GM21825 (cell line): ENCODE measurements around the gene CEP85.
"Not testable (repeated sequence)": the region's sequence is repeated elsewhere in the genome, so short reads cannot be mapped to it uniquely, and the experiment has no call there.

ENCODE experiments used
- ATAC-seq: cut with Tn5 transposase; IDR thresholded peaks from one replicate; pipeline ENCODE4 v1.9.1; 2021; ENCODE audit warnings: mild to moderate bottlenecking, moderate library complexity; ENCODE audit not compliant: unreplicated experiment

The CEP85 gene

GRCh38 chr1:26288311-26288941 is 54.4 kb downstream of the CEP85 start:
- no peak for ATAC-seq

DNA sequence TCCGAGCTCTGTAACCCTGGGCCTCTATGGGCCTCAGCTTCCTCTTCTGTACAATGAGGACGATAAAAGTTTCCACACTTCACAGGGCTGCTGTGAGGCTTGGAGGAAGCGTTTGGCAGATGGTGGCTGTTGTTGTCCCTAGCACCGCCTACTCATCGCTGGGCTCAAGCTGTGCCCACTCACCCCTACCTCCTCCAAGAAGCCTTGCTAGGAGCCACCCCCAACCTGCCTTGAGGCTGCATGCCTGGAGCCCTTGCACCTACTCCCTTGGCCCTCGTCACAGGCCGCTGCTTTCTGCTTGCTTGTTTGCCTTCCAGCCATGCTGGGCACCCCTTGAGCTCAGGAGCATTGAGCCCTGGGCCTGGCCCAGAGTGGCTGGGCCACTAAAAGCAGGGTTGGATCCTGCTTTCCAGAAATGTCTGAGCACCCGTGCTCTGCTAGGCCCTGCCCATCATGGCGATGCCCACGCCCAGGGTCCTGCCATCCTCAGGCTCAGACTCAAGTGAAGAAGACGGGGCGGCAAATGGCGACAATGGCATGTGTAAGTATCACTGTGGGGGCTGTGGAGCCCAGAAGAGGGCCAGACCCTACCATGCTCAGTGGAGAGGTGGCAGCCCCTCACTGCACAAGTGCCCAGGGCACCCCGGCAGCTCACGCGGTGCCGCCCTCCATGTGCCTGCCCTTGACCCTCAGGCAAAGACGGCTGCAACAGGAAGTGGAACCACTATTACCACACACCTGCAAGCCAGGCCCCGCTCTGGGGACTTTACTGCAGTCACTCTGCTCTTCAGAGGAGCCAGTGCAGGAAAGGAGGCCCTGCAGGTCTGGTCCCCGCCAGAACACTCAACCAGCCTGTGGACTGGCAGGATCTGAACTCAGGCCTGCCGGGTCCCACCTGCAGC is 55.4 kb downstream of the CEP85 start:
- no peak for ATAC-seq

GRCh38 chr1:26290122-26290881 is 56.3 kb downstream of the CEP85 start:
- no peak for ATAC-seq

DNA sequence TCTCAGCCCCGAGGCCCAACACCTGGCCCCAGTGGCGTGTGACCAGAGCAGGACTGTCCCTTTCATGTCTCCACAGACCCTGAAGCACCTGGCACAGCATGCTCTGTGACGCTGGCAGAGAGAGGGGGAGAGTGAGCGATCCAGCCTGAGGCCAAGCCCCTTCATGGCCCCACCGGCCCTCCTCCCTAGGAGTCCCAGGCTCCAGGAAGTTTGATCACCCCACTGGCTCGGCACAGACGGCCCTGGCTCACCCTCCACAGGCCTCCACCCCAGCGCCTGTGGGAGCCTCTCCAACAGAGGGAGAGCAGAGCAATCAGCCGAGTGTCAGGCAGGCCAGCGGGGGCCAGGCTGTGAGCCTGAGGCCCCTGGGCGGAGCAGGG is 56.9 kb downstream of the CEP85 start:
- ATAC-seq = no peak

- no peak for ATAC-seq
Observed at GRCh38 chr1:26291433-26291832, 57.4 kb downstream of the CEP85 start.

DNA sequence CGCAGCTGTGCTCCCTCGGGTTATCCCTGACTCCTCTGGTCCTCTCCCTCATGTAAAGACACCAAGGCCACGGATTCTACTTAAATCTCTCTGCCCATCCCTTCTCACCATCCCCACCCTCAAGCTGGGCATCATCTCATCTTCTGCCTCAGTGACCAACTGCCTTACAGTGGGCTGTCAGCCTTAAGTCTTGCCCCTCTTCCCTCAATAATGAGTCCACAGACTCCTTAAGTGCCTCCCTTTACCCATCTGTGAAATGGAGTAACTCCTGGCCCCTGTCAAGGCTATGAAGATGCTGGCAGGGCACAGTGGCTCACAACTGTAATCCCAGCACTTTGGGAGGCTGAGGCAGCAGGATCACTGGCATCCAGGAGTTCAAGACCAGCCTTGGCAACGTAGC is 57.9 kb downstream of the CEP85 start:
- no peak for ATAC-seq

DNA sequence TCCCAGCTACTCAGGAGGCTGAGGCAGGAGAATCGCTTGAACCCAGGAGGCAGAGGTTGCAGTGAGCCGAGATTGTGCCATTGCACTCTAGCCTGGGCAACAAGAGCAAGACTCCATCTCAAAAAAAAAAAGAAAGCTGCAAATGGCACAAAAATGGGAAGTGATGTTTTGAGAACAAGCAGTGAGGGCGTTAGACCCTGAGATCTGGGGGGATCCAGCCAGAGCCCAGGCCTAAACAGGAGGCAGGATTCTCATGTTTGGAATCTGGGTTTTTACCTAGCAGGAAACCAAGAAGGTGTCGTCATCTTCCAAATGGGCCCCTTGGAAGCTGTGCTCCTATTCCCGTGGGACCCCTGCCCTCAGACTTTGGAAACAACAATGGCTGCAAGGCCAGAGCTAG is 58.7 kb downstream of the CEP85 start:
- ATAC-seq = not testable (repeated sequence)

DNA sequence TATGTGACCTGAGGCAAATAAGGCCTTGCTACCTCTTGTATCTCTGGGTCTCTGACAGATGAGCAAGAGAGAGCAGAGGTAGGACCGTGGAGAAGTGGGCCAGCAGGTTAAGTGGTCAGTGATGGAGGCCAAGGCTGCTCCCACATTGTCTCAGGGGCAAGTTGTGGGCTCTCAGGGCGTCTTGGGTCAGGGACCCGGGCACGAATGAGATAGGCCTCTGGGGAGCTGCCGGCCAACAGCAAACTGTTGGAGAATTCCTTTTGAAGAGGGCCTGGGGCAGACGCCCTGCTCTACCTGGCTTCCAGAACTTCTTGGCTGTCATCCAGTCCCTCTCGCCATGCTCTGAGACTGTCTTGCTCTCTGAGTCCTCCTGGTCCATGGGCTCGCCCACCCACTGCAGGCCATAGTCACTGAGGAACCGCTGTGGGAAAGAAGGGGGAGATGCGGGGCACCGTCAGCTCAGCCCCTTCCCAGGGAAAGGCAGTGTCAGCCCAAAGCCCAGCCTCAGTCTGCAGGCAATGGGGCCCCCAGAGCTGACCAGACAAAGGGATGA is 60.0 kb downstream of the CEP85 start:
- no peak for ATAC-seq

DNA sequence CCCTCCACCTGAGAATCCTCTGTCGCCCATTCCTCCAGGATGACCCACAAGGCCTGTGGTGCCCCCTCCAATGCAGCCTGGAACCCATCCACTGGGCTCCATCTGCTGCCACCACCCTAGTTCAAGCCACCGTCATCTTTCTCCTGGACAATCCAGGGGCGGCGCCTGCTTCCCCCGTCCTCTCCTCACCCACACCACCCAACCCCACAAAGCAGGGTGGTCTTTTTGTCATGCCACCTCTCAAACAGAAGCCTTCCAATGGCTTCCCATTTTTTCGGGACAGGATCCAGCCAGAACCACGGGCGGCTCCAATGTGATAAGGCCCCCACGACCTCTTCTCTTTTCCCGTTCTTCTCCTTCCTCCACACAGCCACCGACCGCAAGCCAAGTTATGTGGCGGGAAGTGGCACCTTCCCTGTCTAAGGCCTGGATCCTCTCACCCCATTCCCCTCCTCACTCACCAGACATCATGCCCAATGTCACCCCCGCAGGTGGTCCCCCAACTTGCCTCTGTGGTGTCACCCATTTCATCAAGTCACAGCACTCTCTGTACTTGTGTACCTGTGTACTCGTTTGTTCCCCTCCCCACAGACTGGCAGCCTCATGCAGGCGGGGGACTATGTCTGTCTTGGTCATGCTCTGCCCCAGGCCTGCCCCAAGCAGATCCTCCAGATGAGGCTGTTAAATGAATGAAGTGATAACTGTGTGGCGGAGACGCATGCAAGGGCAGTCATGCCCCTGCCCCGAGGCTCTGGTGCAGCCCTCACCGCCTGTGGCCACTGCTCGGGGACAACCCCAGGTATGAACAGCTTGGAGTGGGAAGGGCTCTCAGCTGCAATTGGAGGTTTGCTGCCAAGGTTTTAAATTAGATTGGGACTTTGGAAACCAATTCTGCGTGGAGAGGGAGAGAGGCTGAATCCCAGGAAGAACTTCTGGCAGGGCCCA is 61.5 kb downstream of the CEP85 start:
- ATAC-seq = no peak

GRCh38 chr1:26296340-26297056 is 62.5 kb downstream of the CEP85 start:
- ATAC-seq = no peak

GRCh38 chr1:26297057-26297790 is 63.2 kb downstream of the CEP85 start:
- ATAC-seq = no peak

- no peak for ATAC-seq
Observed at GRCh38 chr1:26297791-26298124, 63.8 kb downstream of the CEP85 start.

DNA sequence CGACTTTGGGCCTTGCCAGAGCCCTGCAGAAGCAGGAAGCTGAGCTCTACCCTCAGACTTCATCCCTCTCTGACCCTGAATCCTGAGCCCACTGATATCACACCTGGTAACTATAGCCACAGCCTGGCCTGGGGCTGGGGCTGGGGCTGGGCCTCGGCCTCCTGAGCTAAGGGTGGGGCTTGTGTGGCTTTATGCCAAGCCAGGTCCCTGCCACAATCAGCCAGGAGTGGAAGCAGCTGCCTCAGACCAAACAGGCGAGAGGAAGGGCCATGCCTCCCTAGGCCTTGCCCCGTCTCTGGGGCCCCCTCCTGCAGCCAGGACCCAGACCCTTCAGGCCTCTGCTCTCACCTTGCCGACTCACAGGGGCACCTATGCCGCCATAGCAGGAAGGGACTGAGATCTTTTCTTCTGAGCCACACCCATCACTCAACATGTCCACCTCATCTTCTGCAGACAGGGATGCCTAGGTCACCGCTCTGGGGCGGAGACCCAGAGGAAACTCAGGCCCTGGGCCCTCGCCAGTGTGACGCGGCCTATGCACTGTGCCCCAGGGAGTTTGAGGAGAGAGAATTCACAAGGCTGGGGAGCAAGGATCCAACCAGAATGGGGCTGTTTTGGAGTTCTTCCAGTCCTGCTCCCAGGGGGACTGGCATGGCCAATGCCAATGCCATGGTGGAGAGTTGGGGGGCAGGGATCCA is 66.7 kb downstream of the CEP85 start:
- ATAC-seq = no peak

- ATAC-seq = no peak
Observed at GRCh38 chr1:26302733-26303405, 68.9 kb downstream of the CEP85 start.

- ATAC-seq = peak; percentile 4
Observed at GRCh38 chr1:26305667-26306289, 71.8 kb downstream of the CEP85 start.

- peak; percentile 97 for ATAC-seq
Observed at GRCh38 chr1:26306290-26307229, 72.6 kb downstream of the CEP85 start, which contains the start of gene UBXN11. Gene UBXN11, minus strand, starts transcription at chr1:26306636. Its CDS starts 3,753 bp downstream, at chr1:26302883.
